ENCODE measurements around the gene TMEM178B.

DNA sequence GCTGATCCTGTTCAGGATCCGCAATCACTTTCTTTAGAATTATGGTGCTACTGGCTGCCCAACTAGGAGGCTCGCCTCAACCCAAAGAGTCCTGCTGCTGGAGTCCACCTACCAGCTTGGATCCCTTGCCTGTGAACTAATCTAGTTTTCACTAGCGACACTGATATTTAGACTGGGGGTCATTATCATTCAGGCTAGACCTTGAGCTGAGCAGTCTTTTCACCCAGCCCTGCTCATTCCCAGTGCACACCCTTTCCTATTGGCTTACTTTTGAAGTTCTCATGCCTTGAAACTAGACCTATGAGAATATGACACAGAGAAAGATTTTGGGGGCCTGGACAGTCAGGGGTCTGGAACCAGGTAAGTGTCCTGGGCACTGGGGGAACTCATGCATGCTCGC, 107.9 kb downstream of the TMEM178B start:
- TF ChIP-seq, protein P1, sequence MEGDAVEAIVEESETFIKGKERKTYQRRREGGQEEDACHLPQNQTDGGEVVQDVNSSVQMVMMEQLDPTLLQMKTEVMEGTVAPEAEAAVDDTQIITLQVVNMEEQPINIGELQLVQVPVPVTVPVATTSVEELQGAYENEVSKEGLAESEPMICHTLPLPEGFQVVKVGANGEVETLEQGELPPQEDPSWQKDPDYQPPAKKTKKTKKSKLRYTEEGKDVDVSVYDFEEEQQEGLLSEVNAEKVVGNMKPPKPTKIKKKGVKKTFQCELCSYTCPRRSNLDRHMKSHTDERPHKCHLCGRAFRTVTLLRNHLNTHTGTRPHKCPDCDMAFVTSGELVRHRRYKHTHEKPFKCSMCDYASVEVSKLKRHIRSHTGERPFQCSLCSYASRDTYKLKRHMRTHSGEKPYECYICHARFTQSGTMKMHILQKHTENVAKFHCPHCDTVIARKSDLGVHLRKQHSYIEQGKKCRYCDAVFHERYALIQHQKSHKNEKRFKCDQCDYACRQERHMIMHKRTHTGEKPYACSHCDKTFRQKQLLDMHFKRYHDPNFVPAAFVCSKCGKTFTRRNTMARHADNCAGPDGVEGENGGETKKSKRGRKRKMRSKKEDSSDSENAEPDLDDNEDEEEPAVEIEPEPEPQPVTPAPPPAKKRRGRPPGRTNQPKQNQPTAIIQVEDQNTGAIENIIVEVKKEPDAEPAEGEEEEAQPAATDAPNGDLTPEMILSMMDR (conservative IDR thresholded peaks at IDR 0.05 in 1 of 2, IDR thresholded peaks at IDR 0.05 in 1 of 2; ENCODE audit: extremely low read depth in 1 of 2, insufficient read depth in 1 of 2, low read depth in 1 of 2, low read length in 2 of 2), result no peak
- TF ChIP-seq EZH2 (IDR thresholded peaks at IDR 0.05; ENCODE audit: borderline replicate concordance, low read length), result no peak
